GM21360 (cell line): ENCODE data around the gene PCDHGC3.

Source experiments
- ATAC-seq: cut with Tn5 transposase; IDR thresholded peaks from one replicate; pipeline ENCODE4 v1.9.1; 2021; ENCODE audit warnings: mild to moderate bottlenecking, moderate library complexity; ENCODE audit not compliant: unreplicated experiment

Gene PCDHGC3

DNA sequence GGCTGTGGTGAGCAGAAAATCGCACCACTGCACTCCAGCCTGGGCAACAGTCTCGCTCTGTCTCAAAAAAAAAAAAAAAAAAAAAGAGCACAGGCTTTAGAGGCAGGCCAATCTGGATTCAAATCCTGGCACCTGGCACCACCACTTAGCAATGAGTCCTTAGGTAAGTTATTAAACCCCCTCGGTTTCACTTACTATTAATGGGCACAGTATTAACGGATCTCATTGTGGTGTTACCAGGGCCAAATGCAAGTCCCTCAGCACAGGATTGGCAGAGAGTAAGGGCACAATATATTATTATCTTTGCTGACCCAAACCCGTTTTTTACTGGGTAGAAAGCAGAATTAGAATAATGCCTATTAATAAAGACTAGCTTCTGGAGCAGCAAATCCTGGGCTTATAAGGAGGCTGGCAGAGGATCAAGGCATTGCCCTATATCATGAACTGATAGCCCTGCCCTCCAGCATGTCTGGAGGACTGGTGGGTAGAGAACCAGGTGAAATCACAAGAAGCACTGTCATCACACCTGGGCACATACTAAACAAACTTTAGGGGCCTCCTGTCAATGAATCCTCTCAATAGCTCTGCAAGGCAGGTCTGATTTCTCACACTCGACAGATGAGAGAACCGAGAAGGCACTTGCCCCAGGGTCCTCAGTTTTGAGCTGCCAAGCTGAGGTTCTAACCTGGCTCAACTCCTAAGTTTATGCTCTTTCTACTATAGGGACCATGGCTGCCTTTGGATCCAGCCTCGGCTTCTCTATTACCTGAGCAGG, 30.8 kb downstream of the PCDHGC3 start:
- no peak for ATAC-seq

DNA sequence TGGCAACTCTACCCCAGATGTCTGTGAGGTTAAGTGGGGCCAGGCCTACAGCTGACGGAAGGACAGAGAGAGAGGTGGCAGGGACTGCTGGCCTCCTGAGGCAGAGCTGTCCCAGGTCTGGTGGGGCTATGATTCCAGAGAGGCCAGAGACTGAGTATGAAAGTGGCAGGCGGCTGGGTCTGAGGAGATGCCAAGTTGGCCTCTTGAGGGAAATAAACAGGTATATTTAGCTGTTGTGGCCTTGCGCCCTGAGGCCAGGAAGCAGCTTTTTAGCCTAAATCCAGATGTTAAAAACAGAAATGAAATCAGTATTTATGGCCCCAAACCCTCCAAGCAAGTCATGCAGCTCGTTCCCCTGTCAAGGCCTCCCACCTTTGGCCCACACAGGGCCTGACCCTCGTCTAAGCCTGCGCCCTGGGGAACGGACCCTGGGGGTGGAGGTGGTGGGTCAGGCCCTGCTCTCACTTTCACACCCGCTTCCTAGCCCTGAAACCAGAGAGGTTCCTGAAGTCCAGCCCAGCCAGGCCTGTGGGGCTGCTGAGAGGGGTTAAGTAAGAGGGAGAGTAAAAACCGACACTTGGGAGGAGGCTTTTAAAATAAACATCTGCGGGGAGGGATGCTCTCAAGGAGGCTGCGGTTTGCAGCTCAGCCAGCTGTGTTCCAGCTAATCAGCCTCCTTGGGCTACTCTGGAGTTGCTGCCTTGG, 31.8 kb downstream of the PCDHGC3 start:
- ATAC-seq, result peak; percentile 39

DNA sequence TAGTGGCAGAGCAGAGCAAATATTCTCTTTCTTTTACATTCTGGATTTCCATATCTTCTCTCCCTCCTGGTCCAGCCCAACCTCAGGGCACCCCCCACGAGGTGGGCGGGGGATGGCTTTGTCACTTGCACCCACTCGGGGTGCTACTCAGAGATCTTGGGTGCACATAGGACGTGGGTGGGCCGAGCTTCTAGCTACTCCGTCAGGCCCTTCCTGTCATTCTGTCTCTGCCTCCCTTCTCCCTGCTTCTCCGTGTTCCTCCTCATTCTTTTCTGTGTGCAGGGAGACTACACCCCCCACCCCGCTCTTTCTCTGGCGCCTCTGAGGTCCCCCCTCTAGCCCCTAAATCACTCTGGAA, 32.7 kb downstream of the PCDHGC3 start:
- no peak for ATAC-seq

DNA sequence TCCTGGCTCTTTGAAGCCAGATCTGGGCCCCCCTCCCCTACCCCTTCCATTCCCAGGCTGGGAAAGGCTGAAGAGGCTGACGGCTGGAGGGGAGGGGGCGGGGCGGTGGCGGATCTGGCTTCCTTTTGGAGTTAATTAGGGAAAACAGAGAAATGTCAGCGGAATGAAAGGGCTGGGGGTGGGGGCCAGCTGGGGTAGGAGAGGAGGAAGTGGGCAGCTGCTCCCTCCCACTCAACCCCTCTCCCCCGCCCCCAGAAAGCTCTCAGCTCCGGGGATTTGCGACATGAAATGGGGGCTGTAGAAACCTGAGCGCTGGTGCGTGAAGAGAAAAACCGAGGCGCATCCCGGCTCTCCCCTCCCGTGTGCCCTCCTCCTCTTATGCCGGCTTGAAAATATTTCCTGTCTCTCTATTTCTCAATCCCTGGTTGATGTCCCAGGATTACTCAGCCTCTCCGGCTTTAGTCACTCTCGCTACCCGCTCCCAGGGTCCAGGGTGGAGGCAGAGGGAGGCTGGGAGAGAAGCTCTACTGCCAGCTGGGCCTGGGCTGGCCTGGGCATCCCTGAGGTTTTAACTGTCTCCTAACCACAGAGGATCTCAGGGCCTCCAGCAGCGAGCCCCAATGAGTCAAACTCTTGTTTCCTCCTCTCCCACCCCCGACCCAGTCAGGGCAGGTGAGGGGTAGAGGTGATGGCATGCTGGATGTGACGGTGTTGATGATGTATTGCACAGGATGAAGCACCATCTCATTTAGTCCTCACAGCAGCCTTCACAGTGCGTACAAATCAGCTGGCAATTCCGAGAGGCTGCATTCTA, 33.2 kb downstream of the PCDHGC3 start:
- ATAC-seq, result peak; percentile 25

DNA sequence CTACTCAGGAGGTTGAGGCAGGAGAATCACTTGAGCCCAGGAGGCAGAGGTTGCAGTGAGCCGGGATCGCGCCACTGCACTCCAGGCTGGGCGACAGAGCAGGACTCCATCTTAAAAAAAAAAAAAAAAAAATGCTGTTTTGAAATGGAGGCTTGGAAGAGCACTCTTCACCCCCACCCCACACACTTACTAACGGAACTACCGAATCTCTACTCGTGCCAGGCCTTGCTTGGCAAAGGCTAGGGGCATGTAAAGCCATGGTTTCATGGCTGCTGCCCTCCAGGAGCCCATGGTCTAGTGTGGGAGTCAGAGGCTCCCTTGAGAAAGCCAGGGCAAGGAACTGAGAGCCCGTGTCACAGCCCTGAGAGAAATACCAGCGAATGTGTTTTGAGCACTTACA, 34.4 kb downstream of the PCDHGC3 start:
- ATAC-seq, result no peak

DNA sequence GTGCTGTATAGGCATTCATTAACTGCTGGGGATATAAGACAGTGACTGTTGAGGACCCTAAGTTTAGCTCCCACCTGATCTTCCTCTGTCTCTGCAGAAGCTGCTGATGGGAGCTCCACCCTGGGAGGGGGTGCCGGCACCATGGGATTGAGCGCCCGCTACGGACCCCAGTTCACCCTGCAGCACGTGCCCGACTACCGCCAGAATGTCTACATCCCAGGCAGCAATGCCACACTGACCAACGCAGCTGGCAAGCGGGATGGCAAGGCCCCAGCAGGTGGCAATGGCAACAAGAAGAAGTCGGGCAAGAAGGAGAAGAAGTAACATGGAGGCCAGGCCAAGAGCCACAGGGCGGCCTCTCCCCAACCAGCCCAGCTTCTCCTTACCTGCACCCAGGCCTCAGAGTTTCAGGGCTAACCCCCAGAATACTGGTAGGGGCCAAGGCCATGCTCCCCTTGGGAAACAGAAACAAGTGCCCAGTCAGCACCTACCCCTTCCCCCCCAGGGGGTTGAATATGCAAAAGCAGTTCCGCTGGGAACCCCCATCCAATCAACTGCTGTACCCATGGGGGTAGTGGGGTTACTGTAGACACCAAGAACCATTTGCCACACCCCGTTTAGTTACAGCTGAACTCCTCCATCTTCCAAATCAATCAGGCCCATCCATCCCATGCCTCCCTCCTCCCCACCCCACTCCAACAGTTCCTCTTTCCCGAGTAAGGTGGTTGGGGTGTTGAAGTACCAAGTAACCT, 35.3 kb downstream of the PCDHGC3 start:
- ATAC-seq, result no peak

DNA sequence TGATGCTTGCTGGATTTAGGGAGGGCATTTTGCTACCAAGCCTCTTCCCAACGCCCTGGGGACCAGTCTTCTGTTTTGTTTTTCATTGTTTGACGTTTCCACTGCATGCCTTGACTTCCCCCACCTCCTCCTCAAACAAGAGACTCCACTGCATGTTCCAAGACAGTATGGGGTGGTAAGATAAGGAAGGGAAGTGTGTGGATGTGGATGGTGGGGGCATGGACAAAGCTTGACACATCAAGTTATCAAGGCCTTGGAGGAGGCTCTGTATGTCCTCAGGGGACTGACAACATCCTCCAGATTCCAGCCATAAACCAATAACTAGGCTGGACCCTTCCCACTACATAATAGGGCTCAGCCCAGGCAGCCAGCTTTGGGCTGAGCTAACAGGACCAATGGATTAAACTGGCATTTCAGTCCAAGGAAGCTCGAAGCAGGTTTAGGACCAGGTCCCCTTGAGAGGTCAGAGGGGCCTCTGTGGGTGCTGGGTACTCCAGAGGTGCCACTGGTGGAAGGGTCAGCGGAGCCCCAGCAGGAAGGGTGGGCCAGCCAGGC, 36.1 kb downstream of the PCDHGC3 start:
- ATAC-seq, result no peak

DNA sequence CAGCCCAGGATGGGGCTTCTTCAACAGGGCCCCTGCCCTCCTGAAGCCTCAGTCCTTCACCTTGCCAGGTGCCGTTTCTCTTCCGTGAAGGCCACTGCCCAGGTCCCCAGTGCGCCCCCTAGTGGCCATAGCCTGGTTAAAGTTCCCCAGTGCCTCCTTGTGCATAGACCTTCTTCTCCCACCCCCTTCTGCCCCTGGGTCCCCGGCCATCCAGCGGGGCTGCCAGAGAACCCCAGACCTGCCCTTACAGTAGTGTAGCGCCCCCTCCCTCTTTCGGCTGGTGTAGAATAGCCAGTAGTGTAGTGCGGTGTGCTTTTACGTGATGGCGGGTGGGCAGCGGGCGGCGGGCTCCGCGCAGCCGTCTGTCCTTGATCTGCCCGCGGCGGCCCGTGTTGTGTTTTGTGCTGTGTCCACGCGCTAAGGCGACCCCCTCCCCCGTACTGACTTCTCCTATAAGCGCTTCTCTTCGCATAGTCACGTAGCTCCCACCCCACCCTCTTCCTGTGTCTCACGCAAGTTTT, 36.7 kb downstream of the PCDHGC3 start:
- ATAC-seq, result no peak

DNA sequence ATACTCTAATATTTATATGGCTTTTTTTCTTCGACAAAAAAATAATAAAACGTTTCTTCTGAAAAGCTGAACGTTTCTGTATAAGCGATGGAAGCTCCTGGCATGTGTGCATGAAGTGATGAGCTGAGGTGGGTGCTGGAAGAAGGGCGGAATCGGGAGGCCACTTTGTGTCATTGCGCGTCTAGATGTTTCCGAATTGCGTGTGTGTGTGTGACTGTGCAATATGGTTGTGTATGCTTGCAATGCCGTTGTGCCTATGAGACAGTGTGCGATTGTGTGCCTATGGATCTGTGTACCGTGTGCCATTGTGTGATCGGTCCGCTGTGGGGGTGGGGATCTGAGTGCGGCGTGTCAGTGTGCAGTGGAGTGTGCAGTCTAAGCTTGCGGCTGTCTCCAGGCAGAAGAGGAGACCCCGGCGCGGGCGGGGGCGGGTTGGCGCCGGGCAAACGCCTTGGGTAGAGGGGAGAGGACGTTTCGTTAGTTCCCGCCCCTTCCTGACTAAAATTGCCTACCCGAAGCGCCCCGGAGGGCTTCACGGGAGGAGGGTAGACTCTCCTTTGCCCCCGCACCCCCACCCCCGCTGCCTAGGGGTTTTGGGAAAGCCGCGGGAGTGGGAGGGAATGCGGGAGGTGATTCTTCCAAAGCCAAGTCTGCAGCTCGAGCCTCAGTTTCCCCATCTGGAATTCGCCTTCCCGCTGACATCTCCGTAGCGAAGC, 37.3 kb downstream of the PCDHGC3 start:
- no peak for ATAC-seq

DNA sequence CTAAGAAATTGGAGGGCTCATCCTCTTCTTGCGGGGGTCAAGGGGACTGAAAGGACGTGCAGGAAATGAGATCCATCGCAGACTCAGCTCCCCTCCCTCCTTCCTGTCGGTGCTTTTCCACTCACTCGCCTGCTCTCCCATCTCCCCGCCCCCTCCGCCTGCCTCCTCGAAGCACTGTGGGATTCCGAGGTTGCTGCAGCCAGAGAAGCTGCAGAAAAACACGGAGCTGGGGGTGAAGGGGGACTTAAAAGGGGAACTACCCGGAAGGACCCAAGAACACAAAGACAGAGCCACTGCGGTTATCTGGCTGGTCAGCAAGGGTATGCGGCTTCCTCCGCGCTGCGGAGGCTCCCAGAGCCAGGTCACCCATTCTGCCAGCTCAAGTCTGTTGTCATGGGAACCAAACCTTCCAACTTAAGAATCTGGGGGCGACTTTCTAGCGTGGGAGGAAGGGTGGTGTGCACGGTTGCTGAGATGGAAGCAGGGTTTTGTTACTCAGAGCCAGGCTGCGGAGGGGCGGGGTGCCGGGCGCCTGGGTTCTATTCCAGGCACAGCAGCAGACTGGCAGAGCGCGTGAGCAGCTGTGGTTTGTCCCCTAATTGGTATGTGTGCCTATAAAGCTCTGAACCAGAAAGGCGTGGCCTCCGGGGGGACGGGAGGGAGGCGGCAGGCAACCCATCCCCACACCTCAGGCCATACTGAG, 38.0 kb downstream of the PCDHGC3 start:
- peak; percentile 31 for ATAC-seq

DNA sequence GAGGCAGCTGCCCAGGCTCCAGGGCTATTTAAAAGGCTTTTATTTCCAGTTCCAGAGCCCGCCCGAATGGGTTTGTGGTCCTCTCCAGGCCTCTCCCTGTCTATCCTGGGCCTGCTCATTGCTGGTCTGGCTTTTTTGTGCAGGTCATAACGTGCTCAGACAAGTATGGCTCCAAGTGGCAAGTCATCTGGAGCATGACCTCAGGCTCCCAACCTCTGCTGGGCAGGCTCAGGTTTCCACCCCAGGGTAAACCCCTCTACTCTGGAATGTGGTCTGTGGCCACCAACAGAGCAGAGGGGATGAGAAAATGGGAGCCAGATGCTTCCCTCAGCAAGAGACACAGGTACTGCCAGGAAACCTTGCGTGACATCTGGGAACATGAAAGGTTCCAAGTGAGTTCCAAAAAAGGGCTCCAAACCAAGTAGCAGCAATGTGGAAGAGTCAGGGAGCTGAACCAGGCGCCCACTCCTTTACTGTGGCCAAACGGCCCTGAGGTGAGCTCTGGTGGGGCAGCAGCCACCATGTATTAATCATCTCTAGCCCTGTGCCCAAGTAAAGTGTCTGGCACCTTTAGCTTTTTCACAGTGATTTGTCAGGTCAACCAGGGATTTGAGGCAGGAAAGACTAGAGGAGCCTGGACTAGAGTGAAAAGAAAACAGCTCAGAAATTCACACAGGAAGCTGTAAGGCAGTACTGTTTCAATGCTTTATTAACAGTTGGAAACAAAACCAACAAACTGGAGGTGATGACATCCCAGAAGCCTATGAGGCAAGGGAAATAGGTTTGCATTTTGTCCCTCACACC, 38.8 kb downstream of the PCDHGC3 start:
- peak; percentile 11 for ATAC-seq

DNA sequence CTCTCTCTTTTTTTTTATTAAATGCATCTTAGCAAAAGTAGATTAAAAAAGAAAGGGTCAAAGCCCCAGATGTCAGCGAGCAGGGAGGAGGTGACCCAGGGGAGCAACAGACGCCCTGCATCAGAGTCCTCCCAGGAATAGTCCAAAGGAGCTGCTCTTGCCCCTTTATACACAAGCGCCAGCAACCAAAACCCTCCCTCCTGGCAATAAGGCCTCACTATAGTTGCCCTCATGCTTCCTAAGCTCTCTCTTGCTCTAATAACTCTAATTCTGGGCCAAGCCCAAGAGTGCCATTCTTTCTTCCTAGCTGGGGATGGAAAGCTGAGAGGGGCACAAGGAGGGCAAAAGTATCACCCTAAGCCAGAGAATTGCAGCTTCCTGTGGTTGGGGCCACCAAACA, 39.4 kb downstream of the PCDHGC3 start:
- ATAC-seq, result no peak

DNA sequence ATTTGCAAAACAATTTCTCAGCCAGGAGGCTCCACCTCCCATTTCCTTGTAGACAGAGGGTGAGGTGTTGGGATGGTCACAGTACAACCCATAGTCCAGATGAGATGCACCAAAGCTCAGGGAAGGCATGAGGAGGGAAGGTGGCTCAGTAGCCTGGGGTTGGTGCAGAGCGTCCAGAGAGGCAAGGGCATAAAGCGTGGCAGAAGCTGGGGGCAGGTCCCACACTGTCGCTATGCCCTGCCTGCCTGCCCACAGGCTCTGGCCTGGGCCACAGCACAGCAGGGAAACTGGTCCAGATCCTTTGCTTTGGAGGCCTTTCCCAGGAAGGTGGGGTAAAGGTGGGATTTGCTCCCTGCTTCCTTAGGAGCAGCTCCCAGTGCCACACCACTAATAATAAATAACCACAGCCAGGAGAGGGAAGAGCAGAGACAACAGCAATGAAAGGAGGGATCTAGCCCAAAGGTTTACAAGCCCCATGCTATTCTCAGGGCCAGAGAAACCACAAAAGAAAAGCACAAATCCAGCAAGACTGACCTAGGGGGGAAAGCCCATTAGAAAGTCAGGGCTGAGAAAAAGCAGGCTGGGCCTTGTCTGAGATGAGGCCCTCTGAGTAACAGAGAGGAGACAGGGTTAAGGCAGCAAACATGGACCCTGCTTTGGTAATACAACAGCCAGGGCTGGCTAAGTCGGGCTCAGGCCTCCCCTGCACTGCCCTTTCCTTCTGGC, 40.3 kb downstream of the PCDHGC3 start:
- no peak for ATAC-seq

DNA sequence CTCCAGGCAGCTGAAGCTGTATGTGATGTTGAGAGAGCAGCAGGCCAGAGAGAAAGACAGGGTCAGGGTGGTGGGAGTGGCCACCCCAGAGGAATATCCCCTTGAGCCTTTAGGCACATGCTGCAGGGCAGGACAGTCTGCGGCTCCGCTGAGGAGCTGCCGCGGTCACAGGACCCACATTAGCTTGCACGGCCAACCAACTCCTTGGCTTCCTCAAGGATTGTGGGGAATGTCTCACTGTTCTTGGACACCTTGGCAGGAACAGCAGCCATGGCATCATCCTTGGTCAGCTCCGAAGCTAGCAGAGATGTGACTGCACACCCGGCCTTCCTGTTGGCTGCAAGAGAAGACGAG, 40.9 kb downstream of the PCDHGC3 start:
- no peak for ATAC-seq

DNA sequence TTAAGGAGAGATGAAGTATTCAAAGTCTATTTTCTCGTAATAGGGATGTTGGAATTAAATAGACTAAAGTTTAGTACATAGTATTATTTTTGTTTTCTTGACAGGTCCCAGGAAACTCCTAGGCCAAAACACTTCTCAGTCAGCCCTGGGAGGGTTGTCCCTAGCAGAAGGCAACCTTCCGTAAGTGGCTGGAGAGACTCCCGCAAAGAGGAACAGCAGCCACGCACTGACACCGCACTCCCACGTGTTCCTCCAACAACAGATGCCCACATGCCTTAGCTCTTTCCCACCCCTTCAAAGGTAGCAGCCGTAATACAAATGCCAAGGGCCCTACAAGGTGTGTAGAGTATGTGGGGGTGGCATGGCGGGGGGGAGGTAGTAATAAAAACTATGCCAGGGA, 41.5 kb downstream of the PCDHGC3 start:
- ATAC-seq, result no peak

DNA sequence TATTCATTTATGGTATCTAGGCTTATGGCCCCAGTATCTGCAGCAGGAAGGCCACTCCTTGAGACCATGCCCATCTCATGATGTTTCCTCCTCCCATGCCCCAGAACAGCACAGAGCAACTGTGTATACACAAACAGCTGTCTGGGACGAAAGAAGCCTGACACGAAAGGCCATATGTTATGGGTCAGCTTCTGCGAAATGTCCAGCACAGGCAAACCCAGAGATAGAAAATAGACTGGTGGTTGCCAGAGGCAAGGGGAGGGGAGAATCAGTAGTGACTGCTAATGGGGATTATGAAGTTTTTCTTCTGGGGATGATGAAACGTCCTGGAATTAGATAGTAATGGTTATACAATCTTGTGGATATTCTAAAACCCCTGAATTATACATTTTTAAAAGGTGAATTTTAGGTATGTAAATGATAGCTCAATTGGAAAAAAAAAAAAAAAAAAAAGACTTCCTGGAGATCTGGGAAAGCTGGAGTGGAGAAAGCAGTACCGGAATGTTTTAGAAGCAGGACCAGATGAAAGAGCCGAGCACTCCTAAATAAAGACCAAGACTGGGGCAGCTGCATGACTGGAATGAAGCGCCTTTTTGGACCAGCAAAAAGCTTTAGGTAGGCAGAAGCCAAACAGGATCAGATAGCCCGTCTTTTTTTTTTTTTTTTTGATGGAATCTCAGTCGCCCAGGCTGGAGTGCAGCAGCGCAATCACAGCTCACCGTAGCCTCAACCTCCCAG, 42.3 kb downstream of the PCDHGC3 start:
- ATAC-seq, result no peak

DNA sequence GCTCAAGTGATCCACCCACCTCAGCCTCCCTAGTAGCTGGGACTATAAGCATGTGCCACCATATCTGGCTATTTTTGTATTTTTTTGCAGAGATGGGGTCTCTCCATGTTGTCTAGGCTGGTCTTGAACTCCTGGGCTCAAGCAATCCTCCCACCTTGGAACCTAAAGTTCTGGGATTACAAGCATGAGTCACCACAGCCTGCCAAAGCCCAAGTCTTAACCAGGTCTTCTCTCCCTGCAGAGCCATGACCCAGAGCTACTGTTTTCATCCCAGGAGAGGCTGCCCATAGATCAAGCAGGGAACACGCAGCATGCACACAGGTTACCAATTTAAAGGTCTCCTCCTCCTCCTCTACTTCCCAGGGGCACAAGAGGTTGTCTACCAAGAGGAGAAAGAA, 42.9 kb downstream of the PCDHGC3 start:
- no peak for ATAC-seq
